Fibroblast of peridontal ligament (primary cell): ENCODE results near the gene HPCA.

Experiments used
- DNase-seq: peaks from one replicate; pipeline ENCODE4 v3.0.0-alpha.2; 2010; ENCODE audit errors: extremely low read depth

Gene HPCA

GRCh38 chr1:32889731-32890278, 3.5 kb downstream of the HPCA start:
- DNase-seq, result no peak

DNA sequence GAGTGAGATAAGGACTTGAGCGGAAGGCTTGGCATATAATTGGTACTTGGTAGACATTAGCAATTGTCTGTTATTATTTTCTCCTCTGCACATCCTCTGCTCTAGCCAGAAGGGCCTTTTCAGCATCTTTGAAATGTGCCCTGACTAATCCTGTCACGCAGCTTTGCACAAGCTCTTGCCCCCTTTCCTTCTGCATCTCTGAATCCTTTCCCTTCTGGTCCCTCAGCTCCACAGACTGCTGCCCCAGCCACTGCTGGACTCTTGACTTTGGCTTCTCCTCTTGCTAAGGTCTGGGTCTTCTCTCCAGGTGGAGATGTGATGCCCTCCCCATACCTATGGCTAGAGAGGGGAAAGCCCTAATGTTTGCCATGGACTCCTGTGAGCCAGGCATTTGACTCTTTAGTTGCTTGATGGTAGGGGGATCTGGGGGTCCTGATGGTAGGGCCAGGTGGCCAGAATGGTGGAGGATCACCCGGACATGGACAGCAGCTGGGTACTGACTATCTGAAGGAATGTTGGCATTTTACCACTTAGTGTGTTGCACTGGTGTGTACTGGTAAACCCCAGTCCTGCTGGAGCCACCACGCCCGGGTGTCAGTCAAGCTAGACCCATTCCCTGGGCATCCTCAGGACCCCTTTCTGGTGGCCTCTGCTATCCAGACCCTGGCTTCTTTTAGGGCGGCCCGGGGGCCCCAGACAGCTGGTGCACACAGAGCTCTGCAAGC, 4.4 kb downstream of the HPCA start:
- no peak for DNase-seq

GRCh38 chr1:32891241-32891570, 4.9 kb downstream of the HPCA start:
- no peak for DNase-seq

GRCh38 chr1:32891630-32892029, 5.3 kb downstream of the HPCA start:
- no peak for DNase-seq

- no peak for DNase-seq
Observed at GRCh38 chr1:32892368-32893197, 6.3 kb downstream of the HPCA start.

- no peak for DNase-seq
Observed at GRCh38 chr1:32893198-32894018, 7.1 kb downstream of the HPCA start.

DNA sequence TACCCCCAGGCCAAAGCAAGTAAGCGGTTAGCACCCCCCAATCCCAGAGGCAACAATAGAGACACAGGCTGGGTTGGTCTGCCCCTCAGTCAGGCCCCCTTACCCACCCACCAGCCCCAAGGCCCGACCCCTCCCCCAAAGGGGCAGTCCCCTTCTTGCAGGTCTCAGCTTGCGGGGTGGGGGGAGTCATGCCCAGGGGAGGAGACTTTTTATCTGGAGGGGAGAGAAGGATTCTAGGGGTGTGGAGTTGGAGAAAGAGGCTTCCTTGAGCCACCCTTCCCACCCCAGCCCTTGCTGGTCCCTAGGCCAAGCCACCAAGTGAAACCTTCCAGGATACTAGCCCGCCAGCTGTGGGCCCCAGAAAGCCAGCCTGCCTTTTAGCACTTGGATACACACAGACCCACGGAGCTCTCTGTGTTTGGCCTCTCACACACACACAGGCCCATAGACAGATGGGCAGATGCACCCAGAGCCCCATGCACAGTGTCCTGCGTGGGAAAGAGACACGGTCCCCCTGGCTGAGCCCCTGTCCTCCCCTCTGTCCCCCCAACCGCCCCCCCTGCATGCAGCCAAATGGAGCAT, 7.8 kb downstream of the HPCA start:
- no peak for DNase-seq

DNA sequence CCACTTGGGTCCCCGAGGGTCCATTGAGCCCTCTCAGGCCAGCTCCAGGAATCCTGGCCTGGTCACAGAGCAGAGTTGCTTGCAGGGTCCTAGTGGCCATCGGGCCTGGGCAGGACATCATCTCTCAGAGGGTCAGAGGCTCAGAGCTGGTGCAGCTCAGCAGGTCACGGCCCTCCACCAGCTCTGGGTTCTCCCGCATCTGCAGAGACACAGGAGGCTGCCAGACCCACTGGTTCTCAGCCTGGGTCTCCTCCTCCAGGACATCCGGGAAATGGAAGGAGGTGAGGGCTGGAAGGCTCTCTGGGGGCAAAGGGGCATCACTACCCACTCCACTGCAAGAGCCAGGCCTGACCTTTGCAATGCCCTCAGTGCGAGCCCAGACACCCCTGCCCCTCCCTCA, 8.4 kb downstream of the HPCA start:
- DNase-seq, result no peak

DNA sequence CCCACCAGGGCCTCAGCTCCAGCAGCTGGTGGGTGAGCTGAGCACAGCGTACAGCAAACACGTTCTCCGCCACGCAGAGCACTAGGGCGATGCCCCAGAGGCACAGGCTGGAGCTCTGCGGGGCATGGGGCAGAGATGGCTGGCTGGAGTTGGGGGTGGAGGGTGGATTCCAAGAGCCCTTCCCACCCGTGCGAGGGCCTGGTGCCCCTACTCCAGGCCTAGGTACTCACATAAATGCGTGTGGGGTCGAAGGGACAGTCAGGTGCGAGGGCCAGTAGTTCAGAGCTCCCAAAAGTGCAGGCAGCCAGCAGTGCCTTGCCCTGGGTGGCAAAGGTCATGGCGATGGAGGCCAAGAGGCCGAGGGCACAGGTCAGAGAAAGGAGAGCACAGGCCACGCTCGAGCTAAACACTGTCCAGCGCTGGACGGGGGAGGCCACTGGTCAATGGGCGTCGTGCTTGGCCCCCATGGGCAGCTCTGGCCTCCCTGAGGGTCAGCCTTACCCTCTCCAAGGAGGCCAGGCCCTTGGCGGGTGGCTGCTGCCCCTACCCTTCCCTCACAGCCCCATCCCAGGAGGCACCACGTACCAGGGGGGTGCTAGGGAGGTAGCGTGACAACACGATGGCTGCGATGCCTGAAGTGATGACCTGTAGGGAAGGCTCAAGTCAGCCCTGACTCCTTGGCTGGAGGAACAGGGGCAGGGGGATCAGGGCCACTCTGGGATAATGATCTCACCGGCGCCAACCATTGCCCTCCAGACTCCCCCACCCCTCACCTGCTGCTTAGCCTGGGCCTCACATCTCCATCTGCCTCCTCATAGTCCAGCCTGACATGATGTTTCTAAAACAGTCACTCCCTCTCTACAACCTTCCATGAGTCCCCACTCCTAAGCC, 9.3 kb downstream of the HPCA start:
- no peak for DNase-seq

GRCh38 chr1:32896451-32896850, 10.2 kb downstream of the HPCA start:
- DNase-seq, result no peak

DNA sequence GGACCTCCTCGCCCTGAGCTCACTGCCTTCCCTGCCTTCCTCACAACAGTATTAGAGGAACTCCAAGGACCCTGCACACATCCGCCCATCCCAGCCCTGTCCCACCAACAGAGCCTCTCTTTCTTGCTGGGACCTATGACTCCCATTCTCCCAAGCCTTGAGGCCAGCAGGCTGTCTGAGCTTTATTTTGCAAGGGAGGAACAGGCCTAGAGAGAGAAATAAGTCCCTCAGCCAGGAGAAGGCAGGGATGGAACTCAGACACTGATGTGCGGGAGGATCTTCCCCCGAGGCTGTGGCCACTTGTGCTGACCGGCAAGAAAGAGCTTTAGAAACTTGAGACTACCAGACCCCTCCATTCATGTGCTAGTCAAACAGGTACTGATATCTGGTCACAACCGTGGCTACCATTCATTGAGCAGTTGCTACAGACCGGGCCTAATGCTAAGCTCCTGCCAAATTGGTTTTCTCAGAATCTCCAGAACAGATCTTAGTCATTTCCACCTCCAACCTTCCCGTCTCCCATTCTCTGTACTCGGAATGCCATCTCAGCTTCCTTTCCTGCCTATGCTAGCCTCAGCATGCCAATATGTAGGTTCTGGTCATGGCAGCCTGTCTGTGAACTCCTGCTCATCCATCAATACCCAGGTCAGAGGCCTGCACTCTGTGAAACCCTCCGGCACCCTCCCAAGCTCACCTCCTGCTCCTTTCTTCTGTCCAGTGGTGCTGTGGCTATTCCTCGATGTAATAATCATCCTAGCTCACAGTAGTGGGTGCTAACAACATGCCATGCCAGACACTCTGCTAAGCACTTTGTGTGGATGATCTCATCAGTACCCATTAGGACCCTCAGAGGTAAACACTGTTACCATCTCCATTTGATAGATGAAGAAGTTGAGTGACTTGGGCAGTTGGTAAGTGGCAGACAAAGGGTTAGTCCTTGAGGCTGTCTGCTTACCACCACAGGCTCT, 11.1 kb downstream of the HPCA start:
- no peak for DNase-seq

DNA sequence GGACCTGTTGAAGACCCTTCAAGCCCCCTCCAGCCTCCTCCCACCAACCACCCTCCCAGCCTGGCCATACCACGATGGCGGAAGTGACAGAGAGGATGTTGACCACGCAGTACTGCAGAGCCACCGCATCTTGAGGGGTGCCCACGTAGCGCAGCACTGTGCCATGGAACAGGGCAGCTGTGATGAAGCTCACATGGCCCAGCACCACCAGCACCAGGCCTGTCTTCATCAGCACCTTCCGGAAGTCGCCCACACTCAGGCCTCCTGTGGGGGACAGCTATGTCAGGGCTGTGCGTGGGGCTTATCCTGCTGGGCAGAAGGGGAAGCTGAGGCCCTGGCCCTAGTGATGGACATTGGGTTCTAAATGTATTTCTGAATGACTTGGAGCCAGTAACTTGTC, 11.8 kb downstream of the HPCA start:
- no peak for DNase-seq

DNA sequence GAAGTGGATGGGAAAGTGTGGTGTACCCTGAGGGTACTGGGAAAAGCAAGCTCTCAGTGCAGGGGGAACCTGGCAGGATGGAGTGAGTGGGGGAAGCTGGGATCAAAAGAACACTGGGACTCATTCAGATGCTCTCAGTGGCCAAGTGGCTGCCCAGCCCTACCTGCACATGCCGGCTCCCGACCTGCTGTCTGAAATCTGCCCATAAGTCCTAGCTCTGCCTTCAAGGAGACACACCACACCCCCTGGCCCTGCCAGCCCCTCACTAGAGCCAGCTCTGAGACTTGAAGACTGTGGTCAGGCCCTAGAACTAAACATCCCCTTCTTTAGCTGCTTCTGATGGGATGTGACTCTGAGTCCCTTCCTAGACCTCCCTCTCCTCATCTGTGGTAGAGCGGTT, 12.7 kb downstream of the HPCA start:
- DNase-seq, result no peak

GRCh38 chr1:32899586-32900296, 13.4 kb downstream of the HPCA start:
- DNase-seq, result no peak

GRCh38 chr1:32900371-32900955, 14.2 kb downstream of the HPCA start:
- no peak for DNase-seq

DNA sequence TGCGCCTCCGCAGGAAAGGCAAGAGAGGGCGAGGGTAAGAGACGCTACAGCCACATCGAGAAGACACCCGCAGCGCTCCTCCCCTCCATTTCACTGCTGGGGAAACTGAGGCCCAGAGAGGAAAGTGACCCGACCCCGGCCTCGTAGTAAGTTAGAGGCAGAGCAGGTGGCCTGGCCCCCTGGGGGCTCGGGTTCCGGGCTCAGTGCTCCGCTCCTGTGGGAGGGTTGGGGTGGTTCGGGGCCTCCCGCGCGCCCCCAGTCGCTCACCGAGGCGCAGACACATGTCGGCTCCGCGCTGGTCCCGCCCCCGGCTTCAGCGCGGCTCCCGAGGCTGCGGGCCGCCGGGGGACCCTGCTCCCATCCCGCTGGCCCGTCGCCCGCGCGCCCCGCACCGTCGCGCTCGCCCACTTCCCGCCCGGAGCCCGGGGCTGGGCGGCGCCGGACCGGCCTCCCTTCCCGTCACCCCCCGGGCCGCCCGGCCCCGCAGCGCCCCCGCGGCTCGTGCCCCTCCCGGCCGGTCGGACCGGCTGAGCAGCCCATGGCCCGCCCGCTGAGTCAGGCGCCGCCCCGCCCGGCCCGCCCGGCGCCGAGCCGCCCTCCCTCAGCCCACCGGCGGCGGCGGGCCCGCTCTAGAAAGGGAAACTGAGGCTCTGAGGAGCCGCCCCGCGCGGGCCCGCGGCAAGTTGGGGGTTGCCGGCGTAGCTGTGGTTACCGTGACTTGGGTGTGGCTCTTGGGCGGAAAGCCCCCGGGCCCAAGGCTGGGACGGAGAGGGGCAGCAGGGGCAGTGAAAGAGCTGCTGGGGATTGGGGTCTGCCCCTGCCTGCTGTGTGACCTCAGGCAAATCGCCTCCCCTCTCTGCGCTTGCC, 14.9 kb downstream of the HPCA start, which contains the start of gene TMEM54:
TSS of gene TMEM54 (minus strand) at position 434 of the 867 bp plus-strand sequence. CDS start at position 283, 151 bp downstream.
- no peak for DNase-seq

GRCh38 chr1:32901823-32902534, 15.7 kb downstream of the HPCA start:
- no peak for DNase-seq
